NB4 (cell line): ENCODE data around the gene ZNF334.

Source experiments
- MYC ChIP-seq: IDR thresholded peaks from 2 replicates; pipeline ENCODE4 v1.6.1; 2011; ENCODE audit warnings: low read depth, low read length
- POLR2A ChIP-seq: IDR thresholded peaks from 2 replicates; pipeline ENCODE4 v1.6.1; 2011; ENCODE audit warnings: mild to moderate bottlenecking; ENCODE audit not compliant: insufficient read length; ENCODE audit errors: extremely low read depth
- TF ChIP-seq, protein P1 (sequence below): IDR thresholded peaks from one replicate; pipeline ENCODE4 v1.5.1; 2012; ENCODE audit warnings: low read depth, low read length
- TF ChIP-seq, protein P2 (sequence below): IDR thresholded peaks from 2 replicates; pipeline ENCODE4 v1.6.1; 2011; ENCODE audit warnings: low read depth, low read length

DNA sequence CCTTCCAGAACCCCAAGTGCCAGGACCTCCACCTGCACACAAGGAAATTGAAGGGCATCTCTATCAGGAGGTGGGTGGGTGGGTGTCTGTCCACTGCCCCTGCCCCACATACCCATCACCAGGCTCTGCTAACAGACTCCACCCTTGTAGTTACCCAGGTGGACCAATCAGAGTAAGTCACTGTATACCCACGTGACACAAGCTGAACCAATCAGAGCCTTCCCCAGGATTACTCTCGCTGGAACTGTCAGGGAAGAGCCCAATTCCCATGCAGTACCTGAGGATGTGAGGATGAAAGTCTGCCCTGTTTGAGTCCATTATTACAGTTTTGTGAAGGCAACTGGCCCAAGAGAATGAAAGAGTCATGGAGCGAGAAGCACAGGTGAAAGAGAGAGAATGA is 32.9 kb upstream of the ZNF334 start:
- TF ChIP-seq POLR2A = no peak
- TF ChIP-seq, protein P1, sequence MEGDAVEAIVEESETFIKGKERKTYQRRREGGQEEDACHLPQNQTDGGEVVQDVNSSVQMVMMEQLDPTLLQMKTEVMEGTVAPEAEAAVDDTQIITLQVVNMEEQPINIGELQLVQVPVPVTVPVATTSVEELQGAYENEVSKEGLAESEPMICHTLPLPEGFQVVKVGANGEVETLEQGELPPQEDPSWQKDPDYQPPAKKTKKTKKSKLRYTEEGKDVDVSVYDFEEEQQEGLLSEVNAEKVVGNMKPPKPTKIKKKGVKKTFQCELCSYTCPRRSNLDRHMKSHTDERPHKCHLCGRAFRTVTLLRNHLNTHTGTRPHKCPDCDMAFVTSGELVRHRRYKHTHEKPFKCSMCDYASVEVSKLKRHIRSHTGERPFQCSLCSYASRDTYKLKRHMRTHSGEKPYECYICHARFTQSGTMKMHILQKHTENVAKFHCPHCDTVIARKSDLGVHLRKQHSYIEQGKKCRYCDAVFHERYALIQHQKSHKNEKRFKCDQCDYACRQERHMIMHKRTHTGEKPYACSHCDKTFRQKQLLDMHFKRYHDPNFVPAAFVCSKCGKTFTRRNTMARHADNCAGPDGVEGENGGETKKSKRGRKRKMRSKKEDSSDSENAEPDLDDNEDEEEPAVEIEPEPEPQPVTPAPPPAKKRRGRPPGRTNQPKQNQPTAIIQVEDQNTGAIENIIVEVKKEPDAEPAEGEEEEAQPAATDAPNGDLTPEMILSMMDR = no peak
- TF ChIP-seq MYC = no peak
- TF ChIP-seq, protein P2, sequence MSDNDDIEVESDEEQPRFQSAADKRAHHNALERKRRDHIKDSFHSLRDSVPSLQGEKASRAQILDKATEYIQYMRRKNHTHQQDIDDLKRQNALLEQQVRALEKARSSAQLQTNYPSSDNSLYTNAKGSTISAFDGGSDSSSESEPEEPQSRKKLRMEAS = no peak
